Adrenal gland (tissue), 12 donors: ENCODE data around the gene TRIP6. TPM values are rescaled to one million over a fixed set of nuclear protein-coding genes. Genes with fewer than 3 reads are reported as not detected.

Experiments used
- DNase-seq, 7 donors: peaks; one replicate each; pipeline ENCODE4 v3.0.0-alpha.2; 2019 to 2020
- H3K27ac ChIP-seq, 5 donors: fragments of 200-600 bp; sonication (generic) in 4 of 5; 1 replicate in 3 of 5; 2 replicates in 2 of 5; pipeline versions ENCODE4 v1.5.1 to v1.8.0; 2016 to 2020; ENCODE audit warnings: mild to moderate bottlenecking in 1 of 5
- H3K27me3 ChIP-seq: fragments of 200-600 bp; 2 replicates; pipeline ENCODE4 v1.8.0; 2021
- H3K36me3 ChIP-seq, 2 donors: fragments of 200-600 bp; replicated peaks in 1 of 2; 1 replicate in 1 of 2; 2 replicates in 1 of 2; pipeline versions ENCODE4 v1.5.1 to v1.8.0; 2018 to 2022
- H3K4me1 ChIP-seq, 2 donors: fragments of 200-600 bp; replicated peaks in 1 of 2; 1 replicate in 1 of 2; 2 replicates in 1 of 2; pipeline versions ENCODE4 v1.5.1 to v1.8.0; 2018 to 2021
- H3K4me3 ChIP-seq, 4 donors: fragments of 200-600 bp; sonication (generic) in 3 of 4; one replicate each; pipeline ENCODE4 v1.5.1; 2016 to 2018
- H3K9me3 ChIP-seq, 3 donors: fragments of 200-600 bp; sonication (generic) in 1 of 3; replicated peaks in 1 of 3; 1 replicate in 2 of 3; 2 replicates in 1 of 3; pipeline versions ENCODE4 v1.5.1 to v1.8.0; 2016 to 2021
- POLR2A ChIP-seq, 2 donors: fragments of 450-650 bp; IDR thresholded peaks; one replicate each; pipeline ENCODE4 v1.6.1; 2017; ENCODE audit warnings: antibody characterized with exemption in 2 of 2, mild to moderate bottlenecking in 2 of 2, moderate library complexity in 1 of 2
- WGBS, 4 donors: extraction: QIAGEN DNeasy Blood & Tissue Kit in 2 of 4; methylation state at CpG; one replicate each; pipeline versions ENCODE4 v1.1.5 to v1.1.7; 2013 to 2017; 5-methylcytosine and 5-hydroxymethylcytosine counted together
- intact Hi-C, 2 donors: fragments of 100-400 bp; cut with DNase I; formaldehyde crosslinking; loops; one replicate each; pipeline versions ENCODE4 v1.14.1 to v1.15.0; 2022 to 2023
- polyA plus RNA-seq, 3 donors: library from polyadenylated mRNA; stranded (reverse); fragments of 200-250 nt in 2 of 3; fragments of 350-450 nt in 1 of 3; fragmentation: Illumina TruSeq in 1 of 3; extraction: RNeasy Lipid Tissue Mini Kit (QIAGEN cat#74804) in 1 of 3; gene quantifications; one replicate each; pipeline ENCODE4 v1.2.3, GENCODE V29; 2013 to 2014
- total RNA-seq, 9 donors: library from RNA; depleted of rRNA in 4 of 9; stranded (reverse); fragments of >200 nt in 4 of 9; fragments of 120-200 nt in 1 of 9; fragmentation: NEBNext Ultra II Directional in 1 of 9; extraction: Animal tissue kit (Norgen Biotek cat#: 25700) in 1 of 9; gene quantifications; one replicate each; pipeline versions ENCODE4 v1.1.0 to v1.2.4, GENCODE V29; 2013 to 2023
- TF ChIP-seq, protein P1 (sequence below), 6 experiments: fragments of 450-650 bp in 4 of 6; fragments of 200-600 bp in 2 of 6; sonication (generic) in 1 of 6; IDR thresholded peaks; 1 replicate in 5 of 6; 2 replicates in 1 of 6; pipeline versions ENCODE4 v1.5.1 to v1.8.0; 2016 to 2021; ENCODE audit warnings: antibody characterized with exemption in 6 of 6, mild to moderate bottlenecking in 2 of 6, moderate library complexity in 1 of 6
- donor health status: healthy with polysubstance abuse.
- donor health status: Bipolar disorder and iron deficiency.
- donor health status: DM: yes; HTN: yes; CAD: no.
- donor health status: DM: no; HTN: no; CAD: no.
- donor health status: DM: no; HTN: no; CAD: no.
- donor health status: DM: yes; HTN: yes; CAD: no.

The TRIP6 gene
- total and polyA plus RNA-seq, 12 donors = 6.1 to 105 (median 69.2) TPM

DNA sequence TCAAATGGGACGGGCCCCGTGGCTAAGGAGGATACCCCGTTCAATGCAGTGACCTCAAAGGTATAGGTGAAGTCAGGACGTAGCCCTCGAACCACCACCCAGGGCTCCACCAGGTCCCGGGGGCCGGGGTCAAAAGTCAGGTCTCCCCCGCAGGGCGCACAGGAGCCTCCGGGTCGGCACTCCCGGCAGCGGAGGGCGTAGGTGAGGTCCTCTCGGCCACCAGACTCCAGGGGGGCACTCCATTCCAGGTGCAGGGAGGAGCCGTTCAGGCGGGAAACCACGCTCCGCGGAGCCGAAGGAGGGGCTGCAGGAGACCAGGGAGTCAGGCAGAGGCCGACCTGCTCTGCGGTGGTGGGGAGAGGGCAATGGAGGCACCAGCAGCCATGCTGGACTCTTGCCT lies 47.6 kb upstream of the TRIP6 start:
- TF ChIP-seq, protein P1, sequence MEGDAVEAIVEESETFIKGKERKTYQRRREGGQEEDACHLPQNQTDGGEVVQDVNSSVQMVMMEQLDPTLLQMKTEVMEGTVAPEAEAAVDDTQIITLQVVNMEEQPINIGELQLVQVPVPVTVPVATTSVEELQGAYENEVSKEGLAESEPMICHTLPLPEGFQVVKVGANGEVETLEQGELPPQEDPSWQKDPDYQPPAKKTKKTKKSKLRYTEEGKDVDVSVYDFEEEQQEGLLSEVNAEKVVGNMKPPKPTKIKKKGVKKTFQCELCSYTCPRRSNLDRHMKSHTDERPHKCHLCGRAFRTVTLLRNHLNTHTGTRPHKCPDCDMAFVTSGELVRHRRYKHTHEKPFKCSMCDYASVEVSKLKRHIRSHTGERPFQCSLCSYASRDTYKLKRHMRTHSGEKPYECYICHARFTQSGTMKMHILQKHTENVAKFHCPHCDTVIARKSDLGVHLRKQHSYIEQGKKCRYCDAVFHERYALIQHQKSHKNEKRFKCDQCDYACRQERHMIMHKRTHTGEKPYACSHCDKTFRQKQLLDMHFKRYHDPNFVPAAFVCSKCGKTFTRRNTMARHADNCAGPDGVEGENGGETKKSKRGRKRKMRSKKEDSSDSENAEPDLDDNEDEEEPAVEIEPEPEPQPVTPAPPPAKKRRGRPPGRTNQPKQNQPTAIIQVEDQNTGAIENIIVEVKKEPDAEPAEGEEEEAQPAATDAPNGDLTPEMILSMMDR (IDR thresholded peaks at IDR 0.05) = no peak
- TF ChIP-seq POLR2A (IDR thresholded peaks at IDR 0.05) = no peak
- no peak overlapping the region for H3K4me3 ChIP-seq
- no peaks in the 10 kb centered on the region for H3K27me3 ChIP-seq
- intact Hi-C loops = no loop called here
- H3K36me3 ChIP-seq = peaks cover 0 to 85% of the 10 kb centered on the region in 2 donors
- peaks cover 9 to 24% of the 10 kb centered on the region in 2 donors for H3K4me1 ChIP-seq
- DNase-seq = peak in 1 of 7 donors; percentile 20
- H3K9me3 ChIP-seq = no peaks in the 10 kb centered on the region
- WGBS, 4 donors = 89 to 91% (median 91%) methylated on average over 11 to 23 of the region's 23 CpGs
- H3K27ac ChIP-seq = peak overlapping the region in 1 of 5 donors; percentile 11

DNA sequence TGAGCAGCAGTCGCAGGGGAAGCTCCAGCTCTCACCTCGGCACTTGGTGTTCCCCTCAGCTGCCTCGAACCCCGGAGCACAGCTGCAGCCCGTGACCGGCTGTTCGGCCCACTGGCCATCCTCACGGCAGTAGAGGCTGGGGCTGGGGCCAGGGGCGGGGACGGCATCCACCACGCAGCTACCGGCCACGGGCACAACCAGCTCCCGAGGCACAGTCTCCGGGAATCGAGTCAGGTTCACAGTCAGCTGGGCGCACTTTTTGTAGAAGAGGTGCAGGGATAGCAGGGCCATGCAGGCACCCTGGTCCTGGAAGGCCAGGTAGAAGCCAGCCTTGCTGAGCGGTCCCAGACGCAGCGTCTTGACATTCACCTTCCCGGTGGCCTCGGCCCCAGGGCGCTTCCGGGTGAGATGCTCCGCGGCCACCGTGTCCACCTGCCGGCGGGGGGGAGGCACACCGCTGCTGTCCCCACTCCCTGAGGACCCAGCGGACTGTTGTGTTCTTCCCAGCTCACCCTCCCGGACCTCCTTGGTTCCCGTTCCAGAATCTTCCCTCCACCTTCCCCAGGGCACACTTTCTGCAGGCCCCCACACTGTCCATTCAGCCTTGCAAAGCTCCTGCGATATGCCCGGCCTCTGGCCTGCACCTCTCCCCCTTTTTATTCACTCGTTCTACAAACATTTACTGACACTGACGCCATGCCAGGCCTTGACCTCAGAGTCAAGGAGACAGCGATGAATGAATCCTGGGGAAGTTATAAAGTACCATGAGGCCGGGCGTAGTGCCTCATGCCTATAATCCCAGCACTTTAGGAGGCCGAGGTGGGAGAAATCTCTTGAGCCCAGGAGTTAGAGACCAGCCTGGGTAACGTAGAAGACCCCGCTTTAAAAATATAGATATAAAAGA lies 44.7 kb upstream of the TRIP6 start:
- Histone ChIP-seq H3K27ac (peak overlapping the region in 3 of 5 donors; percentile 46 to 93 (median 78)), H3K27me3 (no peaks in the 10 kb centered on the region), H3K4me1 (peaks cover 18 to 30% of the 10 kb centered on the region in 2 donors), H3K4me3 (no peak overlapping the region), H3K9me3 (no peaks in the 10 kb centered on the region), H3K36me3 (peaks cover 0 to 56% of the 10 kb centered on the region in 2 donors)
- peak; percentile 57 to 91 (median 82) for DNase-seq
- TF ChIP-seq POLR2A (IDR thresholded peaks at IDR 0.05) = no peak
- TF ChIP-seq, protein P1 (IDR thresholded peaks at IDR 0.05) = peak in 1 of 6 experiments; percentile 15
- intact Hi-C loops = no loop called here
- 53 to 65% (median 58%) methylated on average over 14 to 43 of the region's 43 CpGs for WGBS, 4 donors

DNA sequence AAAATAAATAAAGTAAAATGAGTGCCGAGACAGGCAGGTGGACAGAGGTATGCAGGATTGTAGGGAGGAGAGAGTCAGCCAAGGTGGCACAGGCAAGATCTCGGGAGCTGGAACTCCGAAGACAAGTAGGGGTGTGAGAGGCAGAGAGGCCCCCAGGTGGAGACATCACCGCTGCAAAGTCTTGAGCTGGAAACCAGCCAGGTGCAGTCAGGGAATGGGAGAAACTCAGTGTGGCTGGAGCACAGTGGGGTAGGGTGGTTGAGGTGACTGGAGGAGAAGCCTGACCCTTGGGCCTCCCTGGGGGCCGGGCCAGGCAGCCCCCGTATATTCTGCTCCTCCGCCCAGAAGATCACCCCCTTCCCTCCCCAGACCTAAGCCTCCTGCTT lies 44.1 kb upstream of the TRIP6 start:
- Histone ChIP-seq H3K4me1 (peaks cover 21 to 33% of the 10 kb centered on the region in 2 donors), H3K36me3 (peaks cover 0 to 53% of the 10 kb centered on the region in 2 donors), H3K4me3 (no peak overlapping the region), H3K27ac (peak overlapping the region in 3 of 5 donors; percentile 46 to 93 (median 78)), H3K27me3 (no peaks in the 10 kb centered on the region), H3K9me3 (no peaks in the 10 kb centered on the region)
- WGBS, 4 donors = 58 to 71% (median 63%) methylated on average over 6 to 7 of the region's 7 CpGs
- DNase-seq = peak in 1 of 7 donors; percentile 57
- intact Hi-C loops = no loop called here
- TF ChIP-seq, protein P1 (IDR thresholded peaks at IDR 0.05) = no peak
- TF ChIP-seq POLR2A (IDR thresholded peaks at IDR 0.05) = no peak

DNA sequence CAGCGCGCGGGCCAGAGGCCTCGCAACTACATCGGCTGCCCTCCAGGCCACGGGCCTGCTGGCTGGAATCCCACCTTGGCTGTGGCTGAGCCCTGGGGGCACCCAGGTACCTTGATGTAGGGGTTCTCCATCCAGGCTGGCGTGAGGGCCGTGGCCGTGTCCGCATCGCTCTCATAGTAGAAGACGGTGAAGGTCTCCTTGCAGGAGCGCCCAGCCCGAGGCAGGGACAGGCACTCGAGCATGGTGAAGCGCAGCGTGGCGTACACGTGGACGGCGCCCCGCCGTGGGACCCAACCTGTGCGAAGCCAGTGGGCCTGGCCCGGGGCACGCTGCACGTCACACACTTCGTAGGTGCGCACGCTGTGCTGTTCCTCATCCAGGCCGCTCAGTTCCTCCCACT lies 43.7 kb upstream of the TRIP6 start:
- 86 to 93% (median 92%) methylated on average over 19 to 31 of the region's 31 CpGs for WGBS, 4 donors
- no peaks in the 10 kb centered on the region for H3K27me3 ChIP-seq
- peaks cover 0 to 49% of the 10 kb centered on the region in 2 donors for H3K36me3 ChIP-seq
- DNase-seq = no peak
- TF ChIP-seq, protein P1 (IDR thresholded peaks at IDR 0.05) = no peak
- no peak for TF ChIP-seq POLR2A (IDR thresholded peaks at IDR 0.05)
- H3K27ac ChIP-seq = peak overlapping the region in 2 of 5 donors; percentile 78 to 93
- no peak overlapping the region for H3K4me3 ChIP-seq
- H3K4me1 ChIP-seq = peaks cover 22 to 37% of the 10 kb centered on the region in 2 donors
- no peaks in the 10 kb centered on the region for H3K9me3 ChIP-seq
- intact Hi-C loops = no loop called here
